ENCODE data around the gene PRELID1.

PRELID1 gene

DNA sequence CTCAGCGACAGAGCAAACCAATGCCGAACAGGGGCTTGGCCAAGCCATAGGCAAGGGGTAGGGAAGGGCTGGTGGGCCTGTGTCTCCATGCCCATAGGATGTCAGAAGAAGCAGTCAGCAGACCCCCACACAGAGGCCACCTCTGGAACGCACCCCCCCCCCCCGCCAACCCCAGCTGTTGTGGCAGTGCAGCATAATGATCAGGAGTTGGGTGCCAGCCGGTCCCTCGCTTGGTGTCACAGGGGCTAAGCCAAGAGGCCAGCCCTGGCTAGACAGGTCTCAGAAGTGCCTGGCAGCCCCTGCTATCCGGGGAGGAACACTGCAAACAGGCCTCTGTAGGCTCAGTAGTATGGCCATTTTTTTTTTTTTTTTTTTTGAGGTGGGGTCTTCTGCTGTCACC, 11.8 kb downstream of the PRELID1 start:
- DNase-seq (ENCODE audit: extremely low read depth, low read depth) = no peak
- TF ChIP-seq, protein P1, sequence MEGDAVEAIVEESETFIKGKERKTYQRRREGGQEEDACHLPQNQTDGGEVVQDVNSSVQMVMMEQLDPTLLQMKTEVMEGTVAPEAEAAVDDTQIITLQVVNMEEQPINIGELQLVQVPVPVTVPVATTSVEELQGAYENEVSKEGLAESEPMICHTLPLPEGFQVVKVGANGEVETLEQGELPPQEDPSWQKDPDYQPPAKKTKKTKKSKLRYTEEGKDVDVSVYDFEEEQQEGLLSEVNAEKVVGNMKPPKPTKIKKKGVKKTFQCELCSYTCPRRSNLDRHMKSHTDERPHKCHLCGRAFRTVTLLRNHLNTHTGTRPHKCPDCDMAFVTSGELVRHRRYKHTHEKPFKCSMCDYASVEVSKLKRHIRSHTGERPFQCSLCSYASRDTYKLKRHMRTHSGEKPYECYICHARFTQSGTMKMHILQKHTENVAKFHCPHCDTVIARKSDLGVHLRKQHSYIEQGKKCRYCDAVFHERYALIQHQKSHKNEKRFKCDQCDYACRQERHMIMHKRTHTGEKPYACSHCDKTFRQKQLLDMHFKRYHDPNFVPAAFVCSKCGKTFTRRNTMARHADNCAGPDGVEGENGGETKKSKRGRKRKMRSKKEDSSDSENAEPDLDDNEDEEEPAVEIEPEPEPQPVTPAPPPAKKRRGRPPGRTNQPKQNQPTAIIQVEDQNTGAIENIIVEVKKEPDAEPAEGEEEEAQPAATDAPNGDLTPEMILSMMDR (IDR thresholded peaks at IDR 0.05; ENCODE audit: low read depth, low read length) = no peak

DNA sequence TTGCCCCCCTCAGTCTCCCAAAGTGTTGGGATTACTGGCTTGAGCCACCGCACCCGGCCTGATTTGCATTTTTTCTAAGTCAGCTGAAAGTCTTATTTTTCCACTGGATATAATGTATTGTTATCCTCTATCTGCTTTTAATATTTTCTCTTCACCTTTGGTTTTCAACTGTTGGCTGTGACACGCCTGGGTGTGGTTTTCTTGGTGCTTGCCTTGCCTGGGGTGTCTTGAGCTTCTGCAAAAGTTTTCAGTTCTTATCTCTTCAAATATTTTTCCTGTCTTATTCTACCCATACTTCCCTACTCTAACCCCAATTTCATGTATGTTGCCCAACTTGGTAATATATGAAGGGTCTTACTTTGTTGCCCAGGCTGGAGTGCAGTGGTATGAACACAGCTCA, 12.4 kb downstream of the PRELID1 start:
- TF ChIP-seq, protein P1 (IDR thresholded peaks at IDR 0.05; ENCODE audit: low read depth, low read length) = no peak
- DNase-seq (ENCODE audit: extremely low read depth, low read depth) = no peak

DNA sequence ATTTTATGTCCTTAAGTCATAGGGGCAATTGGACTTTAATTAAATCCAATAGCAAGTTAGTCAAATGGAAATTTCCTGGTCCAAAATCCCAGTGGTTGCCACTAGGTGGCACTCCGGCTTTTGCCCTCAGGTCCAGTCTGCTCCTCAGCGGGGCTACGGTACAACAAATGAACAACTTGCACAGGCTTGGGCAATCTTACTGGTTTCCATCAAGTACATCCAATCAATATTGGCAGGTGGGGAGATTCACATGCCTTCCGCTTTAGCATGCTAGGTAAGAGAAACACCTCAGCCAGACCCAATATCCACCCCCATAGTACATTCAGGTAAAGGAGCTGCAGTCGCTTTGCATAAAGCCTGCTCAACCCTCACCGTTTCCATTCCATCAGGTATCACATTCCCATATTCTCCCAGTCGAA, 14.4 kb downstream of the PRELID1 start:
- TF ChIP-seq, protein P1 (IDR thresholded peaks at IDR 0.05; ENCODE audit: low read depth, low read length) = peak; percentile 86
- peak; percentile 50 for DNase-seq (ENCODE audit: extremely low read depth, low read depth)

DNA sequence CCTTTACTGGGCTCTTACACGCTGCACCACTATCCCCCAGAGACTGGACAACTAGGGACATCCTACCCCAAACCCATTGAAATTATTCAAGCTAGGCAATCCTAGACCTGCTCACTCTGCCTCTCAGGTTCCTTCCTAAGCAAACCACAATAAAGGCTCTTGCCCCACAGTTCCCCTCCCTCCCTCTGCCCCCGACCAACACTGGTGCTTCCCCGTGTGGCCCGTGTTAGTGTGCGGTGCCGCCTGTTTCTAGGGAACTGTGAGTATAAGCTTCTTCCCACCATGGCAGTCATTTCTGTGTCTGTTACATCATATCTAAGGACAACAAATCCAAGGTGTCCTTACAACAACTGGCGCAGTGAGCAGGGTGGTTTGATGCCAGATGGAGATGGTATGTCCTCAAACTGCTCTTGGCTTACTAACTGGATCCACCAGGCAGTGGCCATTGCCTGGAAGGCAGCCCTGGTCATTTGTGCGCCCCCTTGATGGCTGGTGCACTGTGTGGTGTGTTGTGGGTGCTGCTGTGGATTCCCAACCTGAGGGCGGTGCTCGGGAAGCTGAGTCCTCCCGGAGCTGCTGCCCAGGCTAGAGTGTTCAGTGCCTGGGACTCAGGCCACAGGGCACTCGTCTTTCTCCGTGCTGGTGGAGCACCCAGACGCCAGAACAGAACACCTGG, 16.5 kb downstream of the PRELID1 start:
- no peak for DNase-seq (ENCODE audit: extremely low read depth, low read depth)
- TF ChIP-seq, protein P1 (IDR thresholded peaks at IDR 0.05; ENCODE audit: low read depth, low read length) = no peak

DNA sequence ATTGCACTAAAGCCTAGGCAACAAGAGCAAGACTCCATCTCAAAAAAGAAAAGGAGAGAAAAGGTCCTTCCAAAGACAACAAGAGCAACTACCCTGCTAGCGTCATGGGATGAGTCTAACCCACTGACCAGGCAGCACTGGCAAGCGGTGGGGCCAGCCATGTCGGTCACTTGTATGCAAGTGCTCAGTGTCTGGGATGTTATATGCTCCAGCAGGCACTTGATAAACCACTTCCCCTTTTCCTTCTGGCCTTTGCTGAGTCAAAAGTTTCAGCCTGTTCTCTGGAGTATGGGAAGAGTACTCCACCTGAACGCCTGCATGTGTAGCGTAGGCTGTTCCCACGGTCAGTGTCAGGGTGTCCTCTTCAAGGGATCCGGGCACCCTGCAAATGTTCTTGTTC, 17.3 kb downstream of the PRELID1 start:
- no peak for DNase-seq (ENCODE audit: extremely low read depth, low read depth)

DNA sequence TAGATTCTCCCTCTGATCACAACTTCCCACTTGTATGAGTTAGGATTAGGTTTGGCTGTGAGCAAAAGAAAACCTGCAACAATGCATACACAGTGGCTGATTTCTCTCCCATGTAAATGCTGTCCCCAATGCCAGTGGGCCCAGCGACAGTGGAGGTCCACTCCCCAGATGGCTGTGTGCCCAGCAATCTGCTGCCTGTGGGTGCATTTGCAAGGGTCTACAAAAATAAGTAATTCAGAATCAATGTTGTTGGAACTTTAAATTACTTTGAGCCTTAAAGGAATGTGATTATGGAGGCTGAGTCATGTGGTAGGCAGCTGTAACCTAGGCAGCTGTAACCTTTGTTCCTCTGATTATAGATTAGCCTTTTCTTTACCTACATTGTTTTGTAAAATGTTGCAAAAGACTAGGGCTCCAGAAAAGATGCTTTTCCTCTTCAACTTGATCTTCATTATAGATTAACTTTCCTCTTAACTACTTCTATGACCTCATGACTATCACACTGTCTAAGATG, 22.3 kb downstream of the PRELID1 start:
- TF ChIP-seq, protein P1 (IDR thresholded peaks at IDR 0.05; ENCODE audit: low read depth, low read length) = no peak
- DNase-seq (ENCODE audit: extremely low read depth, low read depth) = no peak

More for the DNA sequence above, 17.3 kb downstream of the PRELID1 start:
- TF ChIP-seq, protein P1 (IDR thresholded peaks at IDR 0.05; ENCODE audit: low read depth, low read length) = no peak

Measured in AG09319 (cell line).